Parathyroid adenoma (tissue), 2 donors: ENCODE results near the gene RBM23.
A peak's percentile ranks its signal among the peaks of the same experiment; 100 is the strongest.

Experiments
- H2AFZ ChIP-seq: fragments of 300-600 bp; sonication (generic); one replicate; pipeline ENCODE4 v1.7.0; 2017; ENCODE audit warnings: antibody characterized with exemption, mild to moderate bottlenecking
- H3K27ac ChIP-seq: fragments of 300-600 bp; sonication (generic); one replicate; pipeline ENCODE4 v1.7.0; 2017
- H3K27me3 ChIP-seq: fragments of 300-600 bp; sonication (generic); one replicate; pipeline ENCODE4 v1.7.0; 2017; ENCODE audit warnings: low read length; ENCODE audit not compliant: control insufficient read depth, insufficient read depth
- H3K36me3 ChIP-seq: fragments of 300-600 bp; sonication (generic); one replicate; pipeline ENCODE4 v1.7.0; 2017; ENCODE audit warnings: low read length; ENCODE audit not compliant: control insufficient read depth, insufficient read depth
- H3K4me1 ChIP-seq: fragments of 300-600 bp; sonication (generic); one replicate; pipeline ENCODE4 v1.7.0; 2017; ENCODE audit warnings: control low read depth
- H3K4me2 ChIP-seq: fragments of 300-600 bp; sonication (generic); one replicate; pipeline ENCODE4 v1.7.0; 2017; ENCODE audit warnings: low read length
- H3K4me3 ChIP-seq: fragments of 300-600 bp; sonication (generic); one replicate; pipeline ENCODE4 v1.7.0; 2017; ENCODE audit warnings: low read depth, low read length
- H3K79me2 ChIP-seq: fragments of 300-600 bp; sonication (generic); one replicate; pipeline ENCODE4 v1.7.0; 2017; ENCODE audit warnings: control low read depth
- H3K9ac ChIP-seq: fragments of 300-600 bp; sonication (generic); one replicate; pipeline ENCODE4 v1.7.0; 2017; ENCODE audit warnings: mild to moderate bottlenecking
- H3K9me3 ChIP-seq: fragments of 300-600 bp; sonication (generic); one replicate; pipeline ENCODE4 v1.7.0; 2017; ENCODE audit warnings: low read length; ENCODE audit not compliant: control insufficient read depth
- TF ChIP-seq, protein P1 (sequence below): fragments of 300-600 bp; sonication (generic); IDR thresholded peaks from one replicate; pipeline ENCODE4 v1.7.0; 2017; ENCODE audit warnings: antibody characterized with exemption, mild to moderate bottlenecking
- donor health status: primary hyperparathyroidism.

The RBM23 gene

DNA sequence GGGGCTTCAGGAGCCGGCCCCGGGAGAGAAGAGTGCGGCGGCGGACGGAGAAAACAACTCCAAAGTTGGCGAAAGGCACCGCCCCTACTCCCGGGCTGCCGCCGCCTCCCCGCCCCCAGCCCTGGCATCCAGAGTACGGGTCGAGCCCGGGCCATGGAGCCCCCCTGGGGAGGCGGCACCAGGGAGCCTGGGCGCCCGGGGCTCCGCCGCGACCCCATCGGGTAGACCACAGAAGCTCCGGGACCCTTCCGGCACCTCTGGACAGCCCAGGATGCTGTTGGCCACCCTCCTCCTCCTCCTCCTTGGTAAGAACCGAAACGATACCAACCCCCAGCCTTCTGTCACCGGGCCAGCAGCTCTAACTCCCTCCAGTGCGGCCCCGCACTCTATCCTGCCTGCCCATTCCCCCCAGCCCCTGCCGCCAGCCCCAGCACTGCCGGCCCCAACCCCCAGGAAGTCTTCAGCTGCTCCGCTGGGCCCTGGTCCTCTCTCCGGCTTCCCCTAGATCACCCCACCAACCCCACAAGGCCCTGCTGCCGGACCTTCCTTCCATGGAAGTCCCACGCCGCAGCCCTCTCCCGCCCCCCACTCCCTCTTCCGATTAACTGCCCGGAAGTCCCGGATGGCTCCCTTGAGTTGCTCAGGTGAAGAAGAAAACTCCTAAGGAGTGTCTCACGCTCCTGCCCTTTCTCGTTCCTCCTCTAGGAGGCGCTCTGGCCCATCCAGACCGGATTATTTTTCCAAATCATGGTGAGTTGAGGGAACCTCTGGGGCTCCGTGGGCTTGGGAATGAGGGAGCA, 46.7 kb downstream of the RBM23 start:
- peak overlapping the region; percentile 67 for H3K4me2 ChIP-seq
- H3K79me2 ChIP-seq = peaks cover 2% of the 10 kb centered on the region
- no peaks in the 10 kb centered on the region for H3K27me3 ChIP-seq
- peak overlapping the region; percentile 85 for H2AFZ ChIP-seq
- peaks cover 12% of the 10 kb centered on the region for H3K4me1 ChIP-seq
- H3K9me3 ChIP-seq = no peaks in the 10 kb centered on the region
- peak overlapping the region; percentile 94 for H3K27ac ChIP-seq
- TF ChIP-seq, protein P1, sequence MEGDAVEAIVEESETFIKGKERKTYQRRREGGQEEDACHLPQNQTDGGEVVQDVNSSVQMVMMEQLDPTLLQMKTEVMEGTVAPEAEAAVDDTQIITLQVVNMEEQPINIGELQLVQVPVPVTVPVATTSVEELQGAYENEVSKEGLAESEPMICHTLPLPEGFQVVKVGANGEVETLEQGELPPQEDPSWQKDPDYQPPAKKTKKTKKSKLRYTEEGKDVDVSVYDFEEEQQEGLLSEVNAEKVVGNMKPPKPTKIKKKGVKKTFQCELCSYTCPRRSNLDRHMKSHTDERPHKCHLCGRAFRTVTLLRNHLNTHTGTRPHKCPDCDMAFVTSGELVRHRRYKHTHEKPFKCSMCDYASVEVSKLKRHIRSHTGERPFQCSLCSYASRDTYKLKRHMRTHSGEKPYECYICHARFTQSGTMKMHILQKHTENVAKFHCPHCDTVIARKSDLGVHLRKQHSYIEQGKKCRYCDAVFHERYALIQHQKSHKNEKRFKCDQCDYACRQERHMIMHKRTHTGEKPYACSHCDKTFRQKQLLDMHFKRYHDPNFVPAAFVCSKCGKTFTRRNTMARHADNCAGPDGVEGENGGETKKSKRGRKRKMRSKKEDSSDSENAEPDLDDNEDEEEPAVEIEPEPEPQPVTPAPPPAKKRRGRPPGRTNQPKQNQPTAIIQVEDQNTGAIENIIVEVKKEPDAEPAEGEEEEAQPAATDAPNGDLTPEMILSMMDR = peak; percentile 99
- H3K36me3 ChIP-seq = no peaks in the 10 kb centered on the region
- peak overlapping the region; percentile 50 for H3K9ac ChIP-seq
- H3K4me3 ChIP-seq = peak overlapping the region; percentile 88

DNA sequence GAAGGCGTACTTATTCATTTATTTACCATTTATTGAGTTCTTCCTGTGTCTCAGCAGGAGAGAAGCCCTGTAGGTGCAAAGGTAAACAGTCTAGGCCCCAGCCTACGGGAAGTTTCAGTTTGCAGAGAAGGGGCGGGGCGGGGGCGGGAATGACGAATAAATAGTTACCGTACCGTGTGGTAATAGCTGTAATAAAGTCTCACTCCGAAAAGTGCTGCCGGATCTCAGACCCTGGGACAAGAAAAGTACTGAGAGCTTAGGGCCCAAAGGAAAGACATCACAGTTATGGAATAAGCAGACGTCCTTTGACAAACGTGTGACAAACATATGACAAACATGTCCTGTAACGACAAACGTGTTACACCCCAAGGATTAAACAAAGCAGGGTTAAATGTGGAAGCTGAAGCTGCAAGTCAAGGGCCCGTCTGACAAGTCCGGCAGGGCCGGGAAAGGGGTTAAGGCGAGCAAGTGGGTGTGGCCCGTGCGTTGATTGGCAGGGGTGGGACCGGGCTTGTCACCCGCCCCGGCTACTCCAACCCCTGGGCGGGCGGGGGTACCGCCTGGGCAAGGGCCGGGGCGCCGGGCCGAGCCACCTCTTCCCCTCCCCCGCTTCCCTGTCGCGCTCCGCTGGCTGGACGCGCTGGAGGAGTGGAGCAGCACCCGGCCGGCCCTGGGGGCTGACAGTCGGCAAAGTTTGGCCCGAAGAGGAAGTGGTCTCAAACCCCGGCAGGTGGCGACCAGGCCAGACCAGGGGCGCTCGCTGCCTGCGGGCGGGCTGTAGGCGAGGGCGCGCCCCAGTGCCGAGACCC, 47.5 kb downstream of the RBM23 start, which contains the start of gene LRP10:
TSS of gene LRP10 (plus strand) at position 517 of the 809 bp plus-strand sequence. CDS start 564 bp downstream, outside the sequence.
- peak within 1 kb of the TSS; percentile 67 for H3K4me2 ChIP-seq
- no peaks in the 10 kb centered on the region for H3K9me3 ChIP-seq
- peak within 1 kb of the TSS; percentile 88 for H3K4me3 ChIP-seq
- peaks cover 12% of the 10 kb centered on the region for H3K4me1 ChIP-seq
- H3K79me2 ChIP-seq = peaks cover 2% of the 10 kb centered on the region
- H2AFZ ChIP-seq = peak within 1 kb of the TSS; percentile 85
- no peaks in the 10 kb centered on the region for H3K27me3 ChIP-seq
- H3K9ac ChIP-seq = peak within 1 kb of the TSS; percentile 50
- TF ChIP-seq, protein P1 = peak; percentile 13
- no peaks in the 10 kb centered on the region for H3K36me3 ChIP-seq
- peak within 1 kb of the TSS; percentile 94 for H3K27ac ChIP-seq

DNA sequence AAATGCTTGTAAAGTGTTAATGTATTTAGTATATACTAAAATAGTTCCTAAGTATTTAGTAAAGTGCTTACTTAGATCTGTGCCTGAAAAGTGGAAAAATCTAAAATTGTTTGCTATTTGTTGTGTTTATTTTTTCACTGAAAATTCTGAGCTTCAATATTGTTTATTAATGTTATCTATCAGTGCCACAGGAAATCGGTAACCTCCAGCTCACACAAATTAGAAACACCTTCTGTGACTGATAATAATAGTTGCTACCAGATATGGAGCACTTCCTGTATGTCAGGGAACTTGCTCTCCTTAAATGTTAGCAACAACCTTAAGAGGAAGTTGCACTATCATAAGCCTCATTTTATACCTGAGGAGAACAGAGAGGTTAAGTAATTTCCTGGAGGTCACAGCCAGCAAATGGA, 48.1 kb downstream of the RBM23 start:
- Histone ChIP-seq H3K4me3 (peak overlapping the region; percentile 88), H3K79me2 (peaks cover 2% of the 10 kb centered on the region), H3K4me1 (peaks cover 12% of the 10 kb centered on the region), H3K4me2 (peak overlapping the region; percentile 67), H3K9ac (peak overlapping the region; percentile 13), H2AFZ (peak overlapping the region; percentile 85), H3K27me3 (no peaks in the 10 kb centered on the region), H3K36me3 (no peaks in the 10 kb centered on the region), H3K9me3 (no peaks in the 10 kb centered on the region), H3K27ac (peak overlapping the region; percentile 94)
- TF ChIP-seq, protein P1 = no peak

DNA sequence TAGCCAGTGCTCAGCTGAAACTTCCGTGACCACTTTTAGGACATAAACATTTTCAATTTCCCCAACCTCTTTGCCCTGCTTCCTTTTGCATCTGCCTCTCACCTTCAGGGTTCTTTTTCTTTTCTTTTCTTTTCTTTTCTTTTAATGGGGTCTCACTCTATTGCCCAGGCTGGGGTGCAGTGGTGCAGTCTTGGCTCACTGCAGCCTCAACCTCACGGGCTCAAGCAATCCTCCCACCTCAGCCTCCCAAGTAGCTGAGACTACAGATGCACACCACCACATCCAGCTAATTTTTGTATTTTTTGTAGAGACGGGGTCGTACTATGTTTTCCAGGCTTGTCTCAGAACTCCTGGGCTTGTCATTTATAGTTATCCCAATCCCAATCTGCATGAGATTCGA, 52.1 kb downstream of the RBM23 start:
- TF ChIP-seq, protein P1 = no peak
- H3K79me2 ChIP-seq = no peaks in the 10 kb centered on the region
- no peak overlapping the region for H3K9ac ChIP-seq
- no peak overlapping the region for H3K4me2 ChIP-seq
- H3K4me3 ChIP-seq = no peak overlapping the region
- H3K27me3 ChIP-seq = no peaks in the 10 kb centered on the region
- no peak overlapping the region for H3K27ac ChIP-seq
- no peaks in the 10 kb centered on the region for H3K9me3 ChIP-seq
- no peaks in the 10 kb centered on the region for H3K36me3 ChIP-seq
- H2AFZ ChIP-seq = no peak overlapping the region
- H3K4me1 ChIP-seq = peaks cover 7% of the 10 kb centered on the region
